ENCODE data around the gene ZBTB34.

The ZBTB34 gene

GRCh38 chr9:126874546-126875314, 14.3 kb downstream of the ZBTB34 start:
- in situ Hi-C loops (cut with HindIII; ENCODE audit: low sequenced_read_pairs), result no loop called here
- peak; percentile 12 for DNase-seq (ENCODE audit: low read depth)
- H3K4me3 ChIP-seq (ENCODE audit: low read depth, low read length), result no peak overlapping the region
- TF ChIP-seq, protein P1, sequence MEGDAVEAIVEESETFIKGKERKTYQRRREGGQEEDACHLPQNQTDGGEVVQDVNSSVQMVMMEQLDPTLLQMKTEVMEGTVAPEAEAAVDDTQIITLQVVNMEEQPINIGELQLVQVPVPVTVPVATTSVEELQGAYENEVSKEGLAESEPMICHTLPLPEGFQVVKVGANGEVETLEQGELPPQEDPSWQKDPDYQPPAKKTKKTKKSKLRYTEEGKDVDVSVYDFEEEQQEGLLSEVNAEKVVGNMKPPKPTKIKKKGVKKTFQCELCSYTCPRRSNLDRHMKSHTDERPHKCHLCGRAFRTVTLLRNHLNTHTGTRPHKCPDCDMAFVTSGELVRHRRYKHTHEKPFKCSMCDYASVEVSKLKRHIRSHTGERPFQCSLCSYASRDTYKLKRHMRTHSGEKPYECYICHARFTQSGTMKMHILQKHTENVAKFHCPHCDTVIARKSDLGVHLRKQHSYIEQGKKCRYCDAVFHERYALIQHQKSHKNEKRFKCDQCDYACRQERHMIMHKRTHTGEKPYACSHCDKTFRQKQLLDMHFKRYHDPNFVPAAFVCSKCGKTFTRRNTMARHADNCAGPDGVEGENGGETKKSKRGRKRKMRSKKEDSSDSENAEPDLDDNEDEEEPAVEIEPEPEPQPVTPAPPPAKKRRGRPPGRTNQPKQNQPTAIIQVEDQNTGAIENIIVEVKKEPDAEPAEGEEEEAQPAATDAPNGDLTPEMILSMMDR (IDR thresholded peaks at IDR 0.05; ENCODE audit: low read depth, low read length, missing control alignments), result no peak

DNA sequence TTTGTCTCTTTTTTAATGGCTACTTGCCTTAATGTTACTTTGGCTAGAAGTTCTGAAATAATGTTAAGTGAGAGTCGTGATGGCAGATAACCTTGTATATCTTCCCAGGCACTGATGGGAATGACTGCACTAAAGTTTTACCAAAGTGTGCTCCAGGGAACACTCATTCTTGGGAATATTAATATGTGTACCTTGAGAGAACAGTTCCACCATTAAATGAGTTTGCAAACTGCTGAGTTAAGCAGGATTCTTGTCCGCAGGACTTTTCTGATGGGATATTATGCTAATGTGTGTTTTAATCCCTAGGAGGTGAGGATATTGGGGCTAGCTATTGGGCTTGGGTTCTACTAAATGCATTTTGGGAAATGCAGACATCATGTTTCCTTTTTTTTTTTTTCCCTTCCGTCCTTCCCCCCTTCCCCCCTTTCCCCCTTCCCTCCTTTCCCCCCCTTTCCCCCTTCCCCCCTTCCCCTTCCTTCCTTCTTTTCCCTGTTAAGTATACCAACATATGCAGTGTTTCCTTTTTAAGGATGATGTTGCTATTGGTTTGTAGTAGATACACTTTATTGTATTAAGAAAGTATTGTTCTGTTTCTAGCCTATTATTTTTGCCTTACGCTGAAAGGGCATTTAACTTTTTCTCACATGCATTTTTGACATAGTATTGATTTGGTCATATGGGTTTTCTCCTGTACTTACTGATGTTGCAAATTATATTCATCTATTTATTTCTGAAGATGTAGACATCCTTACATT, 15.5 kb downstream of the ZBTB34 start:
- DNase-seq (ENCODE audit: low read depth), result no peak
- H3K4me3 ChIP-seq (ENCODE audit: low read depth, low read length), result no peak overlapping the region
- TF ChIP-seq, protein P1 (IDR thresholded peaks at IDR 0.05; ENCODE audit: low read depth, low read length, missing control alignments), result no peak
- in situ Hi-C loops (cut with HindIII; ENCODE audit: low sequenced_read_pairs), result no loop called here

GRCh38 chr9:126876531-126876930, 16.1 kb downstream of the ZBTB34 start:
- DNase-seq (ENCODE audit: low read depth), result no peak
- in situ Hi-C loops (cut with HindIII; ENCODE audit: low sequenced_read_pairs), result no loop called here
- no peak overlapping the region for H3K4me3 ChIP-seq (ENCODE audit: low read depth, low read length)
- TF ChIP-seq, protein P1 (IDR thresholded peaks at IDR 0.05; ENCODE audit: low read depth, low read length, missing control alignments), result no peak

GRCh38 chr9:126877418-126877817, 17.0 kb downstream of the ZBTB34 start:
- H3K4me3 ChIP-seq (ENCODE audit: low read depth, low read length), result no peak overlapping the region
- no peak for DNase-seq (ENCODE audit: low read depth)
- TF ChIP-seq, protein P1 (IDR thresholded peaks at IDR 0.05; ENCODE audit: low read depth, low read length, missing control alignments), result no peak
- in situ Hi-C loops (cut with HindIII; ENCODE audit: low sequenced_read_pairs), result no loop called here

DNA sequence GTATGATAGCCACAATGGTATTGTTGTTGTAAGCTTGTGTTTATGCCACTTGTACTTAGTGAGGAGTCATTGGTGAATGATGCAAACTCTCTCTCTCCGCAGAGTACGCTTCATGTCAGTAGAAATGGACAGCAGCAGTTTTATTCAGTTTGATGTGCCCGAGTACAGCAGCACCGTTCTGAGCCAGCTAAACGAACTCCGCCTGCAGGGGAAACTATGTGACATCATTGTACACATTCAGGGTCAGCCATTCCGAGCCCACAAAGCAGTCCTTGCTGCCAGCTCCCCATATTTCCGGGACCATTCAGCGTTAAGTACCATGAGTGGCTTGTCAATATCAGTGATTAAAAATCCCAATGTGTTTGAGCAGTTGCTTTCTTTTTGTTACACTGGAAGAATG, 18.8 kb downstream of the ZBTB34 start:
- DNase-seq (ENCODE audit: low read depth), result no peak
- no peak overlapping the region for H3K4me3 ChIP-seq (ENCODE audit: low read depth, low read length)
- in situ Hi-C loops (cut with HindIII; ENCODE audit: low sequenced_read_pairs), result no loop called here
- TF ChIP-seq, protein P1 (IDR thresholded peaks at IDR 0.05; ENCODE audit: low read depth, low read length, missing control alignments), result no peak

- no peak for DNase-seq (ENCODE audit: low read depth)
- no peak overlapping the region for H3K4me3 ChIP-seq (ENCODE audit: low read depth, low read length)
- TF ChIP-seq, protein P1 (IDR thresholded peaks at IDR 0.05; ENCODE audit: low read depth, low read length, missing control alignments), result no peak
- in situ Hi-C loops (cut with HindIII; ENCODE audit: low sequenced_read_pairs), result no loop called here
Observed at GRCh38 chr9:126880226-126880946, 19.9 kb downstream of the ZBTB34 start.

Measured in astrocyte of the cerebellum (primary cell).